WTC11 (cell line): Measurements from ENCODE around the gene NKRF. TPM values are rescaled to one million over a fixed set of nuclear protein-coding genes. Genes with fewer than 3 reads are reported as not detected.

Experiments
- ATAC-seq: fragments of 200-7000 bp; cut with Tn5 transposase; 2 replicates; pipeline ENCODE4 v1.10.0; 2021; ENCODE audit warnings: mild to moderate bottlenecking, moderate library complexity
- CTCF ChIA-PET: fragments of 300-600 bp; sonication (Branson Sonifier 250); formaldehyde crosslinking; loops from one replicate; lab custom pipeline; 2021; ENCODE audit warnings: antibody characterized with exemption; lab: Charles Lee
- POLR2A ChIA-PET: fragments of 350-600 bp; sonication (Branson Sonifier 250); formaldehyde crosslinking; loops from one replicate; lab custom pipeline; 2021; ENCODE audit warnings: antibody characterized with exemption; lab: Charles Lee
- DNase-seq: peaks from one replicate; pipeline ENCODE4 v3.0.0; 2021; ENCODE audit warnings: low spot score
- H3K27ac Mint-ChIP-seq: 2 replicates; pipeline ENCODE4 v1.8.0; 2021; ENCODE audit warnings: mixed read lengths
- H3K27me3 Mint-ChIP-seq: 2 replicates; pipeline ENCODE4 v1.8.0; 2021; ENCODE audit warnings: low read depth, mild to moderate bottlenecking, moderate library complexity, mixed read lengths
- H3K36me3 Mint-ChIP-seq: 2 replicates; pipeline ENCODE4 v1.8.0; 2021; ENCODE audit warnings: mixed read lengths
- H3K4me1 Mint-ChIP-seq: 2 replicates; pipeline ENCODE4 v1.8.0; 2022; ENCODE audit warnings: mixed read lengths
- H3K4me3 Mint-ChIP-seq: 2 replicates; pipeline ENCODE4 v1.8.0; 2021; ENCODE audit warnings: mild to moderate bottlenecking, moderate library complexity, mixed read lengths
- H3K9me3 Mint-ChIP-seq: 2 replicates; pipeline ENCODE4 v1.8.0; 2021; ENCODE audit warnings: mixed read lengths
- AFF4 ChIP-seq: sonication (generic); formaldehyde crosslinking; IDR thresholded peaks from 2 replicates; pipeline ENCODE4 v1.8.1; 2023; ENCODE audit warnings: mild to moderate bottlenecking, missing genetic modification reagents, borderline replicate concordance
- CREB1 ChIP-seq: sonication (generic); formaldehyde crosslinking; IDR thresholded peaks from 2 replicates; pipeline ENCODE4 v1.8.0; 2023; ENCODE audit warnings: mild to moderate bottlenecking, missing genetic modification reagents
- ETV6 ChIP-seq: sonication (generic); formaldehyde crosslinking; IDR thresholded peaks from 2 replicates; pipeline ENCODE4 v1.8.1; 2022; ENCODE audit warnings: mild to moderate bottlenecking, missing genetic modification reagents
- GABPB1 ChIP-seq: sonication (generic); formaldehyde crosslinking; IDR thresholded peaks from 2 replicates; pipeline ENCODE4 v1.8.1; 2023; ENCODE audit warnings: mild to moderate bottlenecking, missing genetic modification reagents
- GTF2I ChIP-seq: fragments of 250-450 bp; sonication (Bioruptor Pico); conservative IDR thresholded peaks from 2 replicates; pipeline ENCODE4 v1.4.0; 2021; ENCODE audit warnings: mild to moderate bottlenecking
- HMGA2 ChIP-seq: fragments of 250-450 bp; sonication (Bioruptor Pico); IDR thresholded peaks from 2 replicates; pipeline ENCODE4 v1.4.0; 2021; ENCODE audit warnings: mild to moderate bottlenecking, moderate library complexity
- HMGXB4 ChIP-seq: sonication (generic); formaldehyde crosslinking; IDR thresholded peaks from 2 replicates; pipeline ENCODE4 v1.8.1; 2023; ENCODE audit warnings: mild to moderate bottlenecking, moderate library complexity, missing genetic modification reagents
- MAX ChIP-seq: sonication (generic); formaldehyde crosslinking; IDR thresholded peaks from 2 replicates; pipeline ENCODE4 v1.8.0; 2022; ENCODE audit warnings: mild to moderate bottlenecking, missing genetic modification reagents
- MXD4 ChIP-seq: fragments of 250-450 bp; sonication (Bioruptor Pico); IDR thresholded peaks from 2 replicates; pipeline ENCODE4 v1.8.0; 2021; ENCODE audit warnings: mild to moderate bottlenecking, moderate library complexity, borderline replicate concordance
- NFE2L1 ChIP-seq: sonication (generic); formaldehyde crosslinking; IDR thresholded peaks from 2 replicates; pipeline ENCODE4 v1.8.1; 2023; ENCODE audit warnings: missing genetic modification reagents
- RORB ChIP-seq: fragments of 250-450 bp; sonication (Bioruptor Pico); IDR thresholded peaks from 2 replicates; pipeline ENCODE4 v1.9.0; 2021; ENCODE audit warnings: mild to moderate bottlenecking
- SMAD3 ChIP-seq: sonication (generic); formaldehyde crosslinking; IDR thresholded peaks from 2 replicates; pipeline ENCODE4 v1.8.0; 2022; ENCODE audit warnings: missing genetic modification reagents, mild to moderate bottlenecking, borderline replicate concordance
- TEAD1 ChIP-seq: sonication (generic); formaldehyde crosslinking; IDR thresholded peaks from 2 replicates; pipeline ENCODE4 v1.8.0; 2022; ENCODE audit warnings: mild to moderate bottlenecking, missing genetic modification reagents
- TP53 ChIP-seq: sonication (generic); formaldehyde crosslinking; IDR thresholded peaks from 2 replicates; pipeline ENCODE4 v1.8.1; 2023; ENCODE audit warnings: mild to moderate bottlenecking, missing genetic modification reagents
- ZNF219 ChIP-seq: sonication (generic); formaldehyde crosslinking; IDR thresholded peaks from 2 replicates; pipeline ENCODE4 v1.8.0; 2023; ENCODE audit warnings: missing genetic modification reagents, mild to moderate bottlenecking, borderline replicate concordance
- ZNF416 ChIP-seq: fragments of 250-450 bp; sonication (Bioruptor Pico); IDR thresholded peaks from 2 replicates; pipeline ENCODE4 v1.9.0; 2021; ENCODE audit warnings: mild to moderate bottlenecking, inconsistent platforms
- total RNA-seq: library from RNA; stranded (reverse); gene quantifications from 3 replicates; pipeline ENCODE4 v1.2.3, GENCODE V29; 2021
- TF ChIP-seq, protein P1 (sequence below): fragments of 250-450 bp; sonication (Bioruptor Pico); IDR thresholded peaks from 2 replicates; pipeline ENCODE4 v1.9.0; 2021; ENCODE audit warnings: mild to moderate bottlenecking, borderline replicate concordance
- TF ChIP-seq, protein P2 (sequence below): fragments of 250-450 bp; sonication (Bioruptor Pico); IDR thresholded peaks from 2 replicates; pipeline ENCODE4 v1.9.0; 2021; ENCODE audit warnings: moderate library complexity, mild to moderate bottlenecking, inconsistent platforms, borderline replicate concordance

Gene NKRF
- total RNA-seq, 1 experiment from 2014 or later: 15.0 TPM

- TF ChIP-seq, protein P1, sequence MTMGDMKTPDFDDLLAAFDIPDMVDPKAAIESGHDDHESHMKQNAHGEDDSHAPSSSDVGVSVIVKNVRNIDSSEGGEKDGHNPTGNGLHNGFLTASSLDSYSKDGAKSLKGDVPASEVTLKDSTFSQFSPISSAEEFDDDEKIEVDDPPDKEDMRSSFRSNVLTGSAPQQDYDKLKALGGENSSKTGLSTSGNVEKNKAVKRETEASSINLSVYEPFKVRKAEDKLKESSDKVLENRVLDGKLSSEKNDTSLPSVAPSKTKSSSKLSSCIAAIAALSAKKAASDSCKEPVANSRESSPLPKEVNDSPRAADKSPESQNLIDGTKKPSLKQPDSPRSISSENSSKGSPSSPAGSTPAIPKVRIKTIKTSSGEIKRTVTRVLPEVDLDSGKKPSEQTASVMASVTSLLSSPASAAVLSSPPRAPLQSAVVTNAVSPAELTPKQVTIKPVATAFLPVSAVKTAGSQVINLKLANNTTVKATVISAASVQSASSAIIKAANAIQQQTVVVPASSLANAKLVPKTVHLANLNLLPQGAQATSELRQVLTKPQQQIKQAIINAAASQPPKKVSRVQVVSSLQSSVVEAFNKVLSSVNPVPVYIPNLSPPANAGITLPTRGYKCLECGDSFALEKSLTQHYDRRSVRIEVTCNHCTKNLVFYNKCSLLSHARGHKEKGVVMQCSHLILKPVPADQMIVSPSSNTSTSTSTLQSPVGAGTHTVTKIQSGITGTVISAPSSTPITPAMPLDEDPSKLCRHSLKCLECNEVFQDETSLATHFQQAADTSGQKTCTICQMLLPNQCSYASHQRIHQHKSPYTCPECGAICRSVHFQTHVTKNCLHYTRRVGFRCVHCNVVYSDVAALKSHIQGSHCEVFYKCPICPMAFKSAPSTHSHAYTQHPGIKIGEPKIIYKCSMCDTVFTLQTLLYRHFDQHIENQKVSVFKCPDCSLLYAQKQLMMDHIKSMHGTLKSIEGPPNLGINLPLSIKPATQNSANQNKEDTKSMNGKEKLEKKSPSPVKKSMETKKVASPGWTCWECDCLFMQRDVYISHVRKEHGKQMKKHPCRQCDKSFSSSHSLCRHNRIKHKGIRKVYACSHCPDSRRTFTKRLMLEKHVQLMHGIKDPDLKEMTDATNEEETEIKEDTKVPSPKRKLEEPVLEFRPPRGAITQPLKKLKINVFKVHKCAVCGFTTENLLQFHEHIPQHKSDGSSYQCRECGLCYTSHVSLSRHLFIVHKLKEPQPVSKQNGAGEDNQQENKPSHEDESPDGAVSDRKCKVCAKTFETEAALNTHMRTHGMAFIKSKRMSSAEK (CRISPR knock-in tag): no peak
- TF ChIP-seq MXD4 (CRISPR knock-in tag) (no peak), GABPB1 (CRISPR knock-in tag) (no peak)
- TF ChIP-seq, all 79 proteins: peak for 0
These were observed 18.2 kb upstream of the NKRF start (continued) for GRCh38 chrX:119624417-119624816.

- POLR2A ChIA-PET: no interaction called here
- CTCF ChIA-PET: no interaction called here
- H3K36me3 Mint-ChIP-seq: peaks cover 2% of the 10 kb centered on the region; the same call in 1 of the 2 replicates
- H3K4me1 Mint-ChIP-seq: peaks cover 25% of the 10 kb centered on the region
- no peak overlapping the region for H3K27ac Mint-ChIP-seq
- H3K4me3 Mint-ChIP-seq: no peak overlapping the region
- no peak for DNase-seq
- ATAC-seq: no peak
- no peaks in the 10 kb centered on the region for H3K9me3 Mint-ChIP-seq
- H3K27me3 Mint-ChIP-seq: no peaks in the 10 kb centered on the region; the same call in 1 of the 2 replicates
- no peak for TF ChIP-seq GTF2I (CRISPR knock-in tag)
- TF ChIP-seq TEAD1: no peak
- TF ChIP-seq, protein P2, sequence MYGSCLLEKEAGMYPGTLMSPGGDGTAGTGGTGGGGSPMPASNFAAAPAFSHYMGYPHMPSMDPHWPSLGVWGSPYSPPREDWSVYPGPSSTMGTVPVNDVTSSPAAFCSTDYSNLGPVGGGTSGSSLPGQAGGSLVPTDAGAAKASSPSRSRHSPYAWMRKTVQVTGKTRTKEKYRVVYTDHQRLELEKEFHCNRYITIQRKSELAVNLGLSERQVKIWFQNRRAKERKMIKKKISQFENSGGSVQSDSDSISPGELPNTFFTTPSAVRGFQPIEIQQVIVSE (CRISPR knock-in tag): no peak
- TF ChIP-seq, protein P1 (CRISPR knock-in tag): no peak
- TF ChIP-seq SMAD3 (CRISPR knock-in tag): no peak
- TF ChIP-seq ETV6: no peak
- no peak for TF ChIP-seq ZNF416 (CRISPR knock-in tag)
- TF ChIP-seq ZNF219 (CRISPR knock-in tag): no peak
- no peak for TF ChIP-seq CREB1 (CRISPR knock-in tag)
- TF ChIP-seq AFF4 (CRISPR knock-in tag): no peak
- TF ChIP-seq MAX (CRISPR knock-in tag): no peak
- no peak for TF ChIP-seq RORB (CRISPR knock-in tag)
- TF ChIP-seq HMGXB4 (CRISPR knock-in tag): no peak
- no peak for TF ChIP-seq TP53 (CRISPR knock-in tag)
- no peak for TF ChIP-seq HMGA2 (CRISPR knock-in tag)
- no peak for TF ChIP-seq NFE2L1 (CRISPR knock-in tag)
- TF ChIP-seq, all 79 proteins: peak for 0
These were observed 16.4 kb upstream of the NKRF start for GRCh38 chrX:119622356-119623232.
